Prostate gland (tissue), 2 donors: ENCODE data around the gene SLC34A3.

Source experiments
- CTCF ChIP-seq, 4 experiments: fragments of 200-600 bp in 2 of 4; fragments of 450-650 bp in 2 of 4; sonication (generic) in 2 of 4; IDR thresholded peaks; 1 replicate in 3 of 4; 2 replicates in 1 of 4; pipeline ENCODE4 v1.5.1; 2016 to 2019; ENCODE audit warnings: antibody characterized with exemption in 4 of 4, mild to moderate bottlenecking in 2 of 4, moderate library complexity in 2 of 4
- POLR2A ChIP-seq: fragments of 450-650 bp; IDR thresholded peaks from one replicate; pipeline ENCODE4 v1.6.1; 2016; ENCODE audit warnings: antibody characterized with exemption, mild to moderate bottlenecking
- POLR2AphosphoS5 ChIP-seq: sonication (generic); formaldehyde crosslinking; IDR thresholded peaks from one replicate; pipeline ENCODE4 v1.6.1; 2017; ENCODE audit warnings: antibody characterized with exemption

- TF ChIP-seq CTCF (IDR thresholded peaks at IDR 0.05) (peak in 3 of 4 experiments; percentile 14 to 49 (median 16)), POLR2A (peak; percentile 84), POLR2AphosphoS5 (peak; percentile 79)
These were observed 24.1 kb downstream of the SLC34A3 start, which contains the start of gene NELFB for GRCh38 chr9:137254624-137255447.
